GM19193 (cell line): ENCODE results near the gene CDH13.

ENCODE experiments used
- POLR2A ChIP-seq: IDR thresholded peaks from 4 replicates; pipeline ENCODE4 v1.6.1; 2011; ENCODE audit not compliant: insufficient read depth, insufficient read length; ENCODE audit errors: extremely low read depth

CDH13 gene

GRCh38 chr16:82788225-82788624 lies 161.5 kb downstream of the CDH13 start:
- no peak for TF ChIP-seq POLR2A

- TF ChIP-seq POLR2A, result no peak
Measured at GRCh38 chr16:82788919-82789318, 162.2 kb downstream of the CDH13 start.

- no peak for TF ChIP-seq POLR2A
Measured at GRCh38 chr16:82792693-82793092, 165.9 kb downstream of the CDH13 start.

- no peak for TF ChIP-seq POLR2A
Measured at GRCh38 chr16:82793528-82794245, 166.9 kb downstream of the CDH13 start.

GRCh38 chr16:82796047-82796446 lies 169.3 kb downstream of the CDH13 start:
- TF ChIP-seq POLR2A, result no peak

- TF ChIP-seq POLR2A, result no peak
Measured at GRCh38 chr16:82801361-82801760, 174.6 kb downstream of the CDH13 start.

- TF ChIP-seq POLR2A, result no peak
Measured at GRCh38 chr16:82805866-82806265, 179.1 kb downstream of the CDH13 start.

- TF ChIP-seq POLR2A, result no peak
Measured at GRCh38 chr16:82807311-82807710, 180.5 kb downstream of the CDH13 start.

- no peak for TF ChIP-seq POLR2A
Measured at GRCh38 chr16:82808036-82808435, 181.3 kb downstream of the CDH13 start.

- TF ChIP-seq POLR2A, result no peak
Measured at GRCh38 chr16:82810077-82810476, 183.3 kb downstream of the CDH13 start.

- no peak for TF ChIP-seq POLR2A
Measured at GRCh38 chr16:82814059-82814458, 187.3 kb downstream of the CDH13 start.

GRCh38 chr16:82819286-82819685 lies 192.5 kb downstream of the CDH13 start:
- no peak for TF ChIP-seq POLR2A

GRCh38 chr16:82820855-82821254 lies 194.1 kb downstream of the CDH13 start:
- TF ChIP-seq POLR2A, result no peak

- TF ChIP-seq POLR2A, result no peak
Measured at GRCh38 chr16:82824408-82824807, 197.6 kb downstream of the CDH13 start.

- TF ChIP-seq POLR2A, result no peak
Measured at GRCh38 chr16:82829301-82829700, 202.5 kb downstream of the CDH13 start.

- no peak for TF ChIP-seq POLR2A
Measured at GRCh38 chr16:82830944-82831343, 204.2 kb downstream of the CDH13 start.

GRCh38 chr16:82832821-82833220 lies 206.1 kb downstream of the CDH13 start:
- no peak for TF ChIP-seq POLR2A
